IMR-90 (cell line): ENCODE data around the gene ANKEF1. TPM values are rescaled to one million over a fixed set of nuclear protein-coding genes. Genes with fewer than 3 reads are reported as not detected.

Source experiments
- ATAC-seq: fragments of 200-7000 bp; cut with Tn5 transposase; 2 replicates; pipeline ENCODE4 v1.9.1; 2020; ENCODE audit warnings: low read depth, mild to moderate bottlenecking, moderate library complexity
- BruUV-seq: library from RNA; stranded (reverse); fragments of 400-500 nt; replicated peaks from 2 replicates; lab custom pipeline; 2021; lab: Mats Ljungman, UMichigan
- CTCF ChIA-PET: fragments of 300-600 bp; formaldehyde crosslinking; extraction: SDS; loops from one replicate; lab custom pipeline; 2021; ENCODE audit warnings: antibody characterized with exemption; lab: Yijun Ruan, JAX
- POLR2A ChIA-PET: fragments of 300-600 bp; sonication (Branson Sonifier 250); formaldehyde crosslinking; loops from one replicate; lab custom pipeline; 2022; ENCODE audit warnings: antibody characterized with exemption; ENCODE audit not compliant: unreplicated experiment; lab: Charles Lee
- DNase-seq: peaks from one replicate; pipeline ENCODE4 v3.0.0; 2013
- H2AFZ ChIP-seq: replicated peaks from 2 replicates; pipeline ENCODE3; 2013; ENCODE audit warnings: low read length, mild to moderate bottlenecking; ENCODE audit not compliant: poor library complexity
- H2AK5ac ChIP-seq: 2 replicates; pipeline ENCODE4 v1.6.1; 2013; ENCODE audit warnings: low read depth, low read length, inconsistent platforms
- H2AK9ac ChIP-seq: replicated peaks from 2 replicates; pipeline ENCODE3; 2013; ENCODE audit warnings: mild to moderate bottlenecking, low read depth, low read length, moderate library complexity; ENCODE audit not compliant: poor library complexity
- H2BK120ac ChIP-seq: 2 replicates; pipeline ENCODE4 v1.6.1; 2013; ENCODE audit warnings: low read depth, low read length, inconsistent platforms
- H2BK15ac ChIP-seq: 3 replicates; pipeline ENCODE4 v1.6.1; 2013; ENCODE audit warnings: low read depth, low read length, inconsistent platforms
- H2BK20ac ChIP-seq: 2 replicates; pipeline ENCODE4 v1.6.1; 2013; ENCODE audit warnings: low read depth, mild to moderate bottlenecking, inconsistent platforms, low read length, moderate library complexity
- H2BK5ac ChIP-seq: 2 replicates; pipeline ENCODE4 v1.6.1; 2013; ENCODE audit warnings: mild to moderate bottlenecking, low read depth, low read length, inconsistent platforms; ENCODE audit not compliant: poor library complexity, severe bottlenecking
- H3K14ac ChIP-seq: replicated peaks from 2 replicates; pipeline ENCODE4 v1.6.1; 2013; ENCODE audit warnings: low read depth, low read length, inconsistent platforms
- H3K18ac ChIP-seq: 2 replicates; pipeline ENCODE4 v1.6.1; 2013; ENCODE audit warnings: low read depth, low read length, control low read depth
- H3K23ac ChIP-seq: 2 replicates; pipeline ENCODE4 v1.6.1; 2013; ENCODE audit warnings: low read depth, low read length, inconsistent platforms
- H3K27ac ChIP-seq: 2 replicates; pipeline ENCODE4 v1.5.1; 2013; ENCODE audit warnings: mild to moderate bottlenecking, control low read depth, low read length; ENCODE audit not compliant: insufficient read depth
- H3K27me3 ChIP-seq: 2 replicates; pipeline ENCODE4 v1.6.1; 2013; ENCODE audit warnings: low read length; ENCODE audit not compliant: control insufficient read depth, insufficient read depth
- H3K36me3 ChIP-seq: 2 replicates; pipeline ENCODE4 v1.6.1; 2013; ENCODE audit warnings: low read length, mixed read lengths; ENCODE audit not compliant: control insufficient read depth, insufficient read depth
- H3K4ac ChIP-seq: 2 replicates; pipeline ENCODE4 v1.6.1; 2013; ENCODE audit warnings: low read depth, low read length, inconsistent platforms
- H3K4me1 ChIP-seq: 2 replicates; pipeline ENCODE4 v1.6.1; 2013; ENCODE audit warnings: low read length, mixed read lengths; ENCODE audit not compliant: control insufficient read depth, insufficient read depth
- H3K4me2 ChIP-seq: 2 replicates; pipeline ENCODE4 v1.6.1; 2013; ENCODE audit warnings: low read depth, mild to moderate bottlenecking, control low read depth, low read length, moderate library complexity
- H3K4me3 ChIP-seq: 2 replicates; pipeline ENCODE4 v1.5.1; 2013; ENCODE audit warnings: low read depth, mild to moderate bottlenecking, control low read depth, low read length, moderate library complexity; ENCODE audit not compliant: insufficient read depth
- H3K56ac ChIP-seq: 2 replicates; pipeline ENCODE4 v1.6.1; 2013; ENCODE audit warnings: low read length, inconsistent platforms; ENCODE audit not compliant: insufficient read depth; ENCODE audit errors: extremely low read depth
- H3K79me1 ChIP-seq, 2 experiments: 2 replicates each; pipeline ENCODE4 v1.6.1; 2013; ENCODE audit warnings: low read length in 2 of 2, inconsistent platforms in 1 of 2, low read depth in 1 of 2
- H3K9ac ChIP-seq: 2 replicates; pipeline ENCODE4 v1.6.1; 2013; ENCODE audit warnings: low read depth, low read length, control low read depth
- H3K9me1 ChIP-seq: 2 replicates; pipeline ENCODE4 v1.6.1; 2013; ENCODE audit warnings: low read length, inconsistent platforms; ENCODE audit not compliant: insufficient read depth
- H3K9me3 ChIP-seq: 2 replicates; pipeline ENCODE4 v1.6.1; 2013; ENCODE audit warnings: low read length; ENCODE audit not compliant: control insufficient read depth, insufficient read depth
- H4K20me1 ChIP-seq: 2 replicates; pipeline ENCODE4 v1.6.1; 2013; ENCODE audit warnings: low read length, inconsistent platforms; ENCODE audit not compliant: insufficient read depth
- H4K5ac ChIP-seq: 2 replicates; pipeline ENCODE4 v1.6.1; 2013; ENCODE audit warnings: mild to moderate bottlenecking, low read depth, low read length, control low read depth
- H4K8ac ChIP-seq, 2 experiments: 2 replicates each; pipeline ENCODE4 v1.6.1; 2013; ENCODE audit warnings: low read depth in 2 of 2, low read length in 2 of 2, control low read depth in 1 of 2, inconsistent platforms in 1 of 2
- H4K91ac ChIP-seq: 2 replicates; pipeline ENCODE4 v1.6.1; 2013; ENCODE audit warnings: low read depth, low read length, inconsistent platforms; ENCODE audit not compliant: insufficient read depth
- FOS ChIP-seq: fragments of 150-350 bp; IDR thresholded peaks from 2 replicates; pipeline ENCODE4 v1.6.1; 2016; ENCODE audit warnings: low read depth, low read length
- MAZ ChIP-seq: IDR thresholded peaks from 2 replicates; pipeline ENCODE4 v1.6.1; 2012; ENCODE audit warnings: low read depth, mild to moderate bottlenecking, low read length, improper control_type of control experiment, moderate library complexity, borderline replicate concordance
- dilution Hi-C: fragments of 300-500 bp; cut with HindIII; formaldehyde crosslinking; loops from one replicate; pipeline ENCODE4 v1.14.3; 2018; ENCODE audit warnings: low sequenced_read_pairs; ENCODE audit not compliant: unreplicated experiment
- in situ Hi-C: fragments of 300-500 bp; cut with MboI; formaldehyde crosslinking; loops from 3 replicates; pipeline ENCODE4 v1.14.3; 2019; ENCODE audit warnings: low sequenced_read_pairs, inconsistent platforms, mixed read lengths
- intact Hi-C: fragments of 100-400 bp; cut with micrococcal nuclease; formaldehyde crosslinking; loops from 2 replicates; pipeline ENCODE4 v1.10.0; 2022
- polyA plus RNA-seq, 3 experiments: library from polyadenylated mRNA; depleted of rRNA; stranded (reverse); fragments of >200 nt; gene quantifications; 2 replicates each; pipeline ENCODE4 v1.2.3, GENCODE V29; 2012; ENCODE audit warnings: low replicate concordance in 1 of 3
- total RNA-seq: library from RNA; depleted of rRNA; stranded (reverse); fragments of >200 nt; gene quantifications from 2 replicates; pipeline ENCODE4 v1.2.3, GENCODE V29; 2012

The ANKEF1 gene
- total and polyA plus RNA-seq, 2 of the 4 experiments (the other 2 are of a cell fraction): 0.31 to 0.54 TPM

- Histone ChIP-seq H2AK9ac (no peak overlapping the region), H2BK20ac (no peak overlapping the region), H3K56ac (no peak overlapping the region), H3K23ac (no peak overlapping the region), H3K18ac (no peak overlapping the region), H2BK15ac (no peak overlapping the region), H3K4ac (no peak overlapping the region), H3K4me2 (no peak overlapping the region), H2AFZ (no peak overlapping the region), H3K9ac (no peak overlapping the region), H3K27me3 (no peaks in the 10 kb centered on the region), H3K27ac (no peak overlapping the region), H4K20me1 (no peaks in the 10 kb centered on the region), H4K5ac (no peak overlapping the region), H2BK5ac (no peak overlapping the region), H2BK120ac (no peak overlapping the region), H4K8ac (no peak overlapping the region), H3K9me1 (no peaks in the 10 kb centered on the region), H3K4me3 (no peak overlapping the region), H3K14ac (no peak overlapping the region), H3K9me3 (no peaks in the 10 kb centered on the region), H3K79me1 (no peaks in the 10 kb centered on the region), H3K36me3 (no peaks in the 10 kb centered on the region), H3K4me1 (no peaks in the 10 kb centered on the region), H2AK5ac (no peak overlapping the region), H4K91ac (no peak overlapping the region)
- CTCF ChIA-PET: interaction anchor here (0.6 kb wide), 1 partner anchor 102 kb away, joined by 3 read pairs; no protein-coding TSS in a partner anchor
- in situ Hi-C loops (loop anchor here (25.0 kb wide), 1 partner anchor 543 kb away; no protein-coding TSS in a partner anchor), intact Hi-C loops (no loop called here), dilution Hi-C loops (no loop called here)
- POLR2A ChIA-PET: no interaction called here
- no TSS peak for BruUV-seq
- no peak for TF ChIP-seq MAZ
- TF ChIP-seq FOS: no peak
- no peak for ATAC-seq
- no peak for DNase-seq
These were observed 40.1 kb upstream of the ANKEF1 start for GRCh38 chr20:9994676-9995075.
